GM19035 (cell line): ENCODE results near the gene ECSCR.

Experiments
- ATAC-seq: cut with Tn5 transposase; IDR thresholded peaks from one replicate; pipeline ENCODE4 v1.9.1; 2021; ENCODE audit not compliant: unreplicated experiment

The ECSCR gene

GRCh38 chr5:139474890-139475791 lies 12.6 kb upstream of the ECSCR start:
- no peak for ATAC-seq

GRCh38 chr5:139473565-139473964 lies 11.0 kb upstream of the ECSCR start:
- no peak for ATAC-seq

GRCh38 chr5:139473105-139473504 lies 10.6 kb upstream of the ECSCR start:
- ATAC-seq = no peak

- ATAC-seq = no peak
Measured at GRCh38 chr5:139472386-139473030, 10.0 kb upstream of the ECSCR start.

GRCh38 chr5:139470821-139471300 lies 8.3 kb upstream of the ECSCR start, which contains the start of gene SMIM33:
Gene SMIM33 (plus strand): TSS chr5:139471004. CDS start chr5:139471122, 118 bp downstream.
- ATAC-seq = no peak

- ATAC-seq = no peak
Measured at GRCh38 chr5:139468421-139468931, 5.9 kb upstream of the ECSCR start.

GRCh38 chr5:139461698-139462097 lies 845 bp downstream of the ECSCR start:
- ATAC-seq = no peak

- no peak for ATAC-seq
Measured at GRCh38 chr5:139461176-139461575, 1.4 kb downstream of the ECSCR start.

GRCh38 chr5:139460455-139460854 lies 2.1 kb downstream of the ECSCR start:
- no peak for ATAC-seq

GRCh38 chr5:139459451-139459934 lies 3.0 kb downstream of the ECSCR start:
- ATAC-seq = peak; percentile 37

GRCh38 chr5:139458580-139459407 lies 3.7 kb downstream of the ECSCR start:
- peak; percentile 65 for ATAC-seq

- ATAC-seq = peak; percentile 33
Measured at GRCh38 chr5:139457653-139458306, 4.8 kb downstream of the ECSCR start.

GRCh38 chr5:139457241-139457640 lies 5.3 kb downstream of the ECSCR start:
- ATAC-seq = no peak

GRCh38 chr5:139456776-139457175 lies 5.8 kb downstream of the ECSCR start:
- no peak for ATAC-seq

- ATAC-seq = no peak
Measured at GRCh38 chr5:139454568-139455290, 7.8 kb downstream of the ECSCR start.

GRCh38 chr5:139453683-139454567 lies 8.6 kb downstream of the ECSCR start:
- ATAC-seq = no peak

GRCh38 chr5:139451878-139452660 lies 10.5 kb downstream of the ECSCR start:
- no peak for ATAC-seq

- no peak for ATAC-seq
Measured at GRCh38 chr5:139451176-139451575, 11.4 kb downstream of the ECSCR start.
